ENCODE measurements around the gene FUT1.

The FUT1 gene

GRCh38 chr19:48745208-48745995, 7.0 kb downstream of the FUT1 start:
- peak; percentile 52 for FAIRE-seq
- DNase-seq (ENCODE audit: extremely low spot score, insufficient read length, low read depth), result no peak

GRCh38 chr19:48742096-48742495, 10.3 kb downstream of the FUT1 start:
- FAIRE-seq, result no peak
- DNase-seq (ENCODE audit: extremely low spot score, insufficient read length, low read depth), result no peak

DNA sequence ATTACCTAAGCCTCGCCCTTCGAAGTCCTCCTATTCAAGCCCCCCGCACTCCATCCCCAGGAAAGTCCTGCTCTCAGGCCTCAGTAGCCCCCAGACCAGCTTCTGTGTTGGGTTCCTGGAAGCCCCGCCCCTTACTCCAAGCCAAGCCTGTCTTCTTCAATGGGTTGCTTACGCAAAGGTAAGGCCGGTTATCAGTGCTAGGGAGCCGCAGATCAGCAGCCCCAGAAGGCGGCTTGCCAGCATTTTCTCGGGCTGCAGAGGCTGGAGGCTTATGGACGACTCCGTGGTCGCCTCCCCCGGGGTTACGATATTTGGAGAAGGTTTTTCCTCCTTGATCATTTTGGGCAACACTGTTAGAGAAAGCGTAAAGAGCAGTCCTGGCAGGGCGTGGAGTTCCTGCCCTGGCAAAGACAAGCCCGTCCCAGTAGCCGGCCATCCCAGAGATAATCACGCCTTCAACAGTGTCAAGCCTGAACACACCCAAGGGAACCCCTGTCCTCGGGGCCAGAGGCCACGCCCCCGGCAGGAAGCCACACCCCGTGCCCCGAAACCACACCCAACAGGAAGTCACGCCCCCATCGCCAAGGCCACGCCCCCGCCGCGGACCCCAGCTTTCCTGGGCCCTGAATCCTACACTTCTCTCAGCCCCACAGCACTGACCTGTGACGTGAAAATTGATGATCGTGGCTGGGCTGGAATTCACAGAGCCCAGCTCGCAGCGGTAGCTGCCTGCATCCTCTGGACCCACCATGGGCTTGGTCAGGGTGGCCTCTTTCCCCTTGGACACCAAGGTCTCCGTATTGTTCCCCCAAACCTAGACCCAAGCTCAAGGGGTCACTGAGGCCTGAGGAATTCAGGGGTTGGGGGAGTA, 11.1 kb downstream of the FUT1 start:
- FAIRE-seq (no peak), DNase-seq (ENCODE audit: extremely low spot score, insufficient read length, low read depth) (no peak)

DNA sequence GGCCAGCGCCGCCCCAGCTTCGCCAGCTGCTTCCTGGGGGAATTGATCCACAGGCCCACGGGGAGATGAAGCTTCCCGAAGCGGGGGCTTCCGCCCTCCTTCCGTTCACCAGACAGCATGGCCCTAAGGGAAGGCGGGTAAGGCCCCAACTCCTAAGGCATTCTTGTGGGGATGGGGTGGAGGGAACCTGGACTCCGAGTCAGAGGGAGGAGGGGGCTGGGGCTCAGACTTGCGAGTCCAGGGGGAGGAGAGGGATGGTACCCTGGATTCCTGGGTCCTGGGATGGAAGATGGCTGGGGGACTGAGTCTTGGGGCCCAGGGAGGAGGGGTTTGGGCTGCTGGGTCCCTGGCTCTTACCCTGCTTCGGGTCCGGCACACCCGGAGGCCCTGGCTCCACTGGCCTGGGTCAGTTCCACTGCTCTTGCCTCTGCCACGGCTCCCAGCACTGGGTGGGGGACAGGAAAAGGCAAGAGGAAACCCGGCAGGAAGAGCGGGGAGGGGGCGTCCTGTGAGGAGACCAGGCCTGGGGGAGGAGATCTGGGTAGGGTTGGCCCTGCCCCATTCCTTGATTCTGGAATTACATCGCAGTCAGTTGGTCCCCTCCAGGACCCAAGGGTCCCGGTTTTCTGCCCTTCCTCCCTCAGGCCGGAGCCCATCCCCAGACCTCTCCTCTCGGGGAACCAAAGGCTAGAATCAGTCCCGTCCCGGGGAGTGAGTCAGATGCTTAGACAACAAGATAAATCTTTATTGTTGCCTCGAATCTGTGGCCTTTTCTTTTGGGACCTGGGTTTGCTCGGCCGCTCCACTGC, 12.1 kb downstream of the FUT1 start, which contains the start of gene RASIP1:
Gene RASIP1 (minus strand): TSS at position 447 of the 809 bp plus-strand sequence. CDS start 328 bp downstream, at position 119.
- DNase-seq (ENCODE audit: extremely low spot score, insufficient read length, low read depth), result no peak
- FAIRE-seq, result no peak

GRCh38 chr19:48739404-48740163, 12.9 kb downstream of the FUT1 start:
- no peak for DNase-seq (ENCODE audit: extremely low spot score, insufficient read length, low read depth)
- no peak for FAIRE-seq

DNA sequence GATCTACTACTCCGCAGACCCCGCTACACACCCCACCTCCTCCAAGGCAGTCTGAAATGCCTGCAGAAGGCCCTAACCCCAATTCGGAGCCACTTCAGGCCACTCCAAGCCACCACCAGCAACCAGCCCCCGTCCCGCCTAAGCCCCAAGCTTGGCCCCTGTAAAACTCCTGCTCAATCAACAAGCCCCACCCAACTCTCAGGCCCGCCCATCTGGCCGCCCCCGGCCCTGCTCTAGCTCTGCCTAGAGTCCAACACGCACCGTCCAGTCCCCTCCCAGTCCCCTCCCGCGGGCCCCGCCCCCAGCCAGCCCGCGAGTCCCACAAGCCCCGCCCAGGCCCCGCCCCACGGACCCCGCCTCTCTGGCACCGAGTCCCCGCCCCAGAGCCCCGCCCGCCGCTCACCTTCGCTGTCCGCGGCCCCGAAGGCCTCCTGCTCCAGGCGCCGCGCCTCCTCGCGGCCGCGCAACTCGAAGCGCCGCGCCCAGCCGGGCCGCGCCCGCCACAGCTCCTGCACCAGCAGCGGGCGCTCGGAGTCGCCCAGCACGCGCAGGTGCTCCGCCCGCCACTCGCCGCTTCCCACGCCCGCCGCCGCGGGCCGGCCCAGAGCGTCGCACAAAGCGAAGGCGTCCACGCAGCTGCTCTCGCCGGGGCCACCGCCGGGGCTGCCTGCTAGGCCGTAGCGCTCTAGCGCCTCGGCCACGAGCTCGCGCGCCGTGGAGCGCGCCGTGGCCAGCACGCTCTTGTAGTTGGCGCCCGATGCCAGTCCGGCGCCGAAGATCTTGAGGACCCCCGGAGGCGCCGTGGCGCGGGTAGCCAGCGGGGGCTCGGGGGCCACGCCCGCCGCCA, 13.7 kb downstream of the FUT1 start:
- DNase-seq (ENCODE audit: extremely low spot score, insufficient read length, low read depth) (peak; percentile 97), FAIRE-seq (peak; percentile 64)

- no peak for FAIRE-seq
- DNase-seq (ENCODE audit: extremely low spot score, insufficient read length, low read depth), result no peak
Observed at GRCh38 chr19:48737360-48737998, 15.0 kb downstream of the FUT1 start.

DNA sequence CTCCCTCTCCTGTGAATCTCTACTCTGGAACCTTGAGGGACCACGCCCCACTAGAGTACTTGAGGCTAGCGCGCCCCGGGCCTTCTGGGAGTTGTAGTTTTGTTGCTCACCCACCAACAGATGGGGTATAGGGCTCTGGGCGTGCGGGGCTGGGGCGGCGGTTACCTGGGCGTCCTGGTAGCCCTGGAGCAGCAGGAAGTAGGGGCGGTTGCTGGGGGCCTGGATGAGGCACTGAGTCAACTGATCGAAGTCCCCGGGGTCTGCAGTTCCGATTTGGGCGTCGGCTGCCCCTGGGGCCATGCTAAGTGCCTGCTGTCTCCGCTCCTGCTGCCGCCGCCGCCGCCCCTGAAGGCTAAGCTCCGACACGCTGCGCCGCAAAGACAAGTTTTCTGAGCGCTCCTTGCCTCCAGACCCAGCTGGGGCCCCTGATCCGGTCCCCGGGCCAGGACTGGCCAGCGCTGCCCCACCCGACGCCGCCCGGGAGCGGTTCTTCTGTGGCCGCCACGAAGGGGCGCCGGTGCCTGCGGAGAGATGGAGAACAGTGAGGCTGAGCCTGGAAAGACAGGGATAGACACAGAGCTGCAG, 17.3 kb downstream of the FUT1 start:
- FAIRE-seq, result no peak
- no peak for DNase-seq (ENCODE audit: extremely low spot score, insufficient read length, low read depth)

GRCh38 chr19:48734625-48735024, 17.8 kb downstream of the FUT1 start:
- DNase-seq (ENCODE audit: extremely low spot score, insufficient read length, low read depth) (no peak), FAIRE-seq (no peak)

- DNase-seq (ENCODE audit: extremely low spot score, insufficient read length, low read depth) (no peak), FAIRE-seq (no peak)
Observed at GRCh38 chr19:48731452-48731851, 21.0 kb downstream of the FUT1 start.

DNA sequence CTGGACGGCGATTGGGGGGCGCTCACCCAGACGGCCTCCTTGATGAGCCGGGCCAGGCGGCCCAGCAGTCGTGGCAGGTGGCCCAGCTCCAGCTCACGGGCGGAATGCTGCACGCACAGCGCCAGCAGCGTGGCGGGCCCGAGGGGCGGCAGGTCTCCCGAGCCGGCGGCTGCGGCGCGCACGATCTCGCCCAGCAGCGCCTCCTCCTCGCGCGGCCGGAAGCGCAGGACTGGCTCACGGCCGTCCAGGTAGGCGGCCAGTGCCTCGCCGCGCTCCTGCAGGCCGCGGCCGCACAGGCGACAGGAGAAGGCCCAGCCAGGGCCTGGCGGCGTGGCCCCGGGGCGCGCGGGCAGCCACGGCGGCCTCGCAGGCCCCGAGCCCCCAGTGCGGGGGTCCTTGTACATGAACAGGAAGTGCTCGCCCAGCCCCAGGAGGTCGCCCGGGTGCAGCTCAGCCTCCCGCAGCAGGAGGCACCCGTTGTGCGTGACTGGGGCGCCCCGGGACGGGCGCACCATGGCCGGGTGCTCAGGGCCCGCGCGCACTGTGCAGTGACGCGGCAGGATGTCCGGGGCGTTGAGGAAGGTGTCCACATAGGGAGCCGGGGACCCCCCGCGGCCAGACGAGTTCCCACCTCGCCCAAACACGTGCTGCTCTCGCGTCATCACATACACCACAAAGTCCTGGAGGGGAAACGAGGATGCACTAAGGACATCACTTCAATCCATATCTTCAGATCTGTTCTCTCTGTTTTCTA, 23.4 kb downstream of the FUT1 start:
- DNase-seq (ENCODE audit: extremely low spot score, insufficient read length, low read depth) (no peak), FAIRE-seq (no peak)

GRCh38 chr19:48726556-48726955, 25.9 kb downstream of the FUT1 start:
- FAIRE-seq (no peak), DNase-seq (ENCODE audit: extremely low spot score, insufficient read length, low read depth) (no peak)

DNA sequence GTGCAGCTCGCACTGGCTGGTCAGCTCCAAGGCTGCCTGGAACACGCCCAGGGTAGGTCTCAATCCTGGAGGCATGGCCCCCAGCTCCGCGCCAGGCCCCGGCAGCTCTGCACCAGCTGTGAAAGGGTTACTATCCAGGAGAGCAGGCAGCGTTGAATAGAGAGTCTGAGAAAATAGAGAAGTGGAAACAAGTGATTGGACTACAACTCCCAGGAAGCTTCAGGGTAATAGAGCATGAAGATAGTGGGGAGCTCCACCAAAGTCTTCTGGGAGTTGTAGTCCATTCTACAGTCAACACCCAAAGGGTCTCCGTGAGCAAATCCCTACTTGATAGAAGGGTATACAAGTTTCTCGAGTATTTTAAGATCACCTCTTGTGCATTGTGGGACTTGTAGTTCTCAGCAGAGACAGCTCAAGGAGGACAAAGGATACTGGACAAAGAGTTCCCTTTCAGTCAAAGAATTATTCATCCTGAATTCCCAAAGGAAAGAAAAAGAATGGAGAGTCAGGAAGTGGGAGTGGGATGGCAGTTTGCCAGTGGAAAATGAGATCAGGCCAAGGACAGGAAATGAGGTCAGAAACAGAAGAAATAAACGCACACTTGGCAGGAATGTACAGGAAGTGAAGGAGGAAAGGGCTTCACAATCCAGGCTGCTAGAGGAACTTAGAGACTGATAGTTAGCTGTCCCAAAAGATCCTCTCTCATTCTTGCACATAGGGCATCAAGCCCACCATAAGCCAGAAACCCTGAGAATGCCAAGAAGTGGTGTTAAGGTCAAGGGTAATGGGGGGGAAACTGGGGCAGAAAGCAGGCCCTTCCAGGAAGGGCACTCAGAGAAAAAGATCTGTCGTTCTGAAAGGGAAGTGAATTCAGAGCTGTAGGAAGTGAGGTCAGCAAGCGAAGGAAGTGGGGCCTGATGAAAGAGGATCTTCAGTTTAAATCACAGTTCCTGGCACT, 27.4 kb downstream of the FUT1 start:
- FAIRE-seq (no peak), DNase-seq (ENCODE audit: extremely low spot score, insufficient read length, low read depth) (no peak)

- DNase-seq (ENCODE audit: extremely low spot score, insufficient read length, low read depth) (no peak), FAIRE-seq (no peak)
Observed at GRCh38 chr19:48722196-48722708, 30.2 kb downstream of the FUT1 start.

- DNase-seq (ENCODE audit: extremely low spot score, insufficient read length, low read depth) (peak; percentile 84), FAIRE-seq (peak; percentile 99)
Observed at GRCh38 chr19:48720613-48721296, 31.7 kb downstream of the FUT1 start.

All from GM18507 (cell line).